ENCODE measurements around the gene EME2. TPM values are rescaled to one million over a fixed set of nuclear protein-coding genes. Genes with fewer than 3 reads are reported as not detected.

The EME2 gene
- total and polyA plus RNA-seq, 4 donors = 1.4 to 9.0 (median 3.0) TPM

GRCh38 chr16:1822801-1823200 lies 50.2 kb downstream of the EME2 start:
- no peak for TF ChIP-seq RAD21 (IDR thresholded peaks at IDR 0.05)
- Histone ChIP-seq H3K4me1 (ENCODE audit: control insufficient read depth in 4 of 4, insufficient read depth in 4 of 4, low read length in 3 of 4) (peaks cover 11 to 84% (median 72%) of the 10 kb centered on the region in 4 donors), H3K9ac (ENCODE audit: low read depth in 1 of 2, low read length in 2 of 2) (no peak overlapping the region), H3K9me3 (ENCODE audit: control insufficient read depth in 4 of 4, low read length in 3 of 4) (no peaks in the 10 kb centered on the region), H3K27me3 (ENCODE audit: control insufficient read depth in 4 of 4, insufficient read depth in 4 of 4, low read length in 3 of 4) (no peaks in the 10 kb centered on the region), H3K36me3 (ENCODE audit: control insufficient read depth in 4 of 4, insufficient read depth in 3 of 4, low read depth in 1 of 4, low read length in 3 of 4) (peaks cover 10 to 20% (median 19%) of the 10 kb centered on the region in 4 donors), H3K27ac (ENCODE audit: low read depth in 1 of 2, low read length in 2 of 2) (peak overlapping the region in 1 of 2 donors; percentile 1), H3K4me3 (ENCODE audit: low read depth in 1 of 3, low read length in 3 of 3) (no peak overlapping the region)
- WGBS = 87% methylated on average over 16 of the region's 16 CpGs
- no peak for DNase-seq (ENCODE audit: low spot score)

- peak; percentile 75 for DNase-seq (ENCODE audit: low spot score)
- H3K9ac ChIP-seq (ENCODE audit: low read depth in 1 of 2, low read length in 2 of 2) = peak overlapping the region in 1 of 2 donors; percentile 26
- 32% methylated on average over 9 of the region's 9 CpGs for WGBS
- peaks cover 11 to 81% (median 68%) of the 10 kb centered on the region in 4 donors for H3K4me1 ChIP-seq (ENCODE audit: control insufficient read depth in 4 of 4, insufficient read depth in 4 of 4, low read length in 3 of 4)
- H3K27ac ChIP-seq (ENCODE audit: low read depth in 1 of 2, low read length in 2 of 2) = peak overlapping the region in 1 of 2 donors; percentile 83
- TF ChIP-seq RAD21 (IDR thresholded peaks at IDR 0.05) = peak; percentile 64 to 65
- no peak for TF ChIP-seq ATF3 (IDR thresholded peaks at IDR 0.05)
- TF ChIP-seq GABPA (IDR thresholded peaks at IDR 0.05 in 1 of 2, conservative IDR thresholded peaks at IDR 0.05 in 1 of 2) = peak in 1 of 2 donors; percentile 13
- TF ChIP-seq CTCF (IDR thresholded peaks at IDR 0.05; ENCODE audit: low read depth, low read length, missing input control) = peak; percentile 29
- H3K9me3 ChIP-seq (ENCODE audit: control insufficient read depth in 4 of 4, low read length in 3 of 4) = no peaks in the 10 kb centered on the region
- H3K27me3 ChIP-seq (ENCODE audit: control insufficient read depth in 4 of 4, insufficient read depth in 4 of 4, low read length in 3 of 4) = no peaks in the 10 kb centered on the region
- peak overlapping the region in 1 of 3 donors; percentile 8 for H3K4me3 ChIP-seq (ENCODE audit: low read depth in 1 of 3, low read length in 3 of 3)
- H3K36me3 ChIP-seq (ENCODE audit: control insufficient read depth in 4 of 4, insufficient read depth in 3 of 4, low read depth in 1 of 4, low read length in 3 of 4) = peaks cover 10 to 20% (median 18%) of the 10 kb centered on the region in 4 donors
Observed at GRCh38 chr16:1823821-1824220, 51.2 kb downstream of the EME2 start.

GRCh38 chr16:1825381-1825863 lies 52.8 kb downstream of the EME2 start:
- Histone ChIP-seq H3K9me3 (ENCODE audit: control insufficient read depth in 4 of 4, low read length in 3 of 4) (no peaks in the 10 kb centered on the region), H3K27ac (ENCODE audit: low read depth in 1 of 2, low read length in 2 of 2) (peak overlapping the region; percentile 83 to 94), H3K9ac (ENCODE audit: low read depth in 1 of 2, low read length in 2 of 2) (peak overlapping the region; percentile 26 to 77), H3K27me3 (ENCODE audit: control insufficient read depth in 4 of 4, insufficient read depth in 4 of 4, low read length in 3 of 4) (no peaks in the 10 kb centered on the region), H3K36me3 (ENCODE audit: control insufficient read depth in 4 of 4, insufficient read depth in 3 of 4, low read depth in 1 of 4, low read length in 3 of 4) (peaks cover 10 to 14% (median 12%) of the 10 kb centered on the region in 4 donors), H3K4me1 (ENCODE audit: control insufficient read depth in 4 of 4, insufficient read depth in 4 of 4, low read length in 3 of 4) (peaks cover 11 to 81% (median 64%) of the 10 kb centered on the region in 4 donors), H3K4me3 (ENCODE audit: low read depth in 1 of 3, low read length in 3 of 3) (peak overlapping the region; percentile 77 to 91 (median 82))
- 25% methylated on average over 15 of the region's 15 CpGs for WGBS
- DNase-seq (ENCODE audit: low spot score) = peak; percentile 47
- TF ChIP-seq JUND (IDR thresholded peaks at IDR 0.05) = peak in 1 of 2 donors; percentile 40
- TF ChIP-seq HNF4G (IDR thresholded peaks at IDR 0.05) = peak; percentile 65
- TF ChIP-seq HNF4A (conservative IDR thresholded peaks at IDR 0.05) = peak; percentile 93
- TF ChIP-seq ZBTB33 (IDR thresholded peaks at IDR 0.05) = no peak
- no peak for TF ChIP-seq CTCF (IDR thresholded peaks at IDR 0.05; ENCODE audit: low read depth, low read length, missing input control)
- no peak for TF ChIP-seq FOXA1 (IDR thresholded peaks at IDR 0.05)
- TF ChIP-seq ATF3 (IDR thresholded peaks at IDR 0.05) = no peak
- TF ChIP-seq RAD21 (IDR thresholded peaks at IDR 0.05) = peak; percentile 26 to 36
- peak; percentile 62 for TF ChIP-seq SP1 (IDR thresholded peaks at IDR 0.05)
- TF ChIP-seq MAX (IDR thresholded peaks at IDR 0.05) = peak; percentile 69
- peak in 1 of 2 donors; percentile 41 for TF ChIP-seq EGR1 (IDR thresholded peaks at IDR 0.05; ENCODE audit: low read depth in 2 of 2)
- peak; percentile 48 for TF ChIP-seq YY1 (IDR thresholded peaks at IDR 0.05)
- peak; percentile 90 for TF ChIP-seq RXRA (IDR thresholded peaks at IDR 0.05)
- no peak for TF ChIP-seq FOXA2 (IDR thresholded peaks at IDR 0.05)
- TF ChIP-seq NR2F2 (IDR thresholded peaks at IDR 0.05) = no peak

Measured in liver (tissue), 9 donors.